NCI-H510A (cell line): Measurements from ENCODE around the gene CYBC1.

Source experiments
- DNase-seq: peaks from one replicate; lab custom pipeline; 2025; lab: John Stamatoyannopoulos, UW

CYBC1 gene

GRCh38 chr17:82447876-82448275 is 2.7 kb downstream of the CYBC1 start:
- no peak for DNase-seq

GRCh38 chr17:82446649-82447048 is 3.9 kb downstream of the CYBC1 start:
- DNase-seq, result no peak

GRCh38 chr17:82446124-82446523 is 4.4 kb downstream of the CYBC1 start:
- DNase-seq, result no peak

- no peak for DNase-seq
Measured at GRCh38 chr17:82445542-82445941, 5.0 kb downstream of the CYBC1 start.

DNA sequence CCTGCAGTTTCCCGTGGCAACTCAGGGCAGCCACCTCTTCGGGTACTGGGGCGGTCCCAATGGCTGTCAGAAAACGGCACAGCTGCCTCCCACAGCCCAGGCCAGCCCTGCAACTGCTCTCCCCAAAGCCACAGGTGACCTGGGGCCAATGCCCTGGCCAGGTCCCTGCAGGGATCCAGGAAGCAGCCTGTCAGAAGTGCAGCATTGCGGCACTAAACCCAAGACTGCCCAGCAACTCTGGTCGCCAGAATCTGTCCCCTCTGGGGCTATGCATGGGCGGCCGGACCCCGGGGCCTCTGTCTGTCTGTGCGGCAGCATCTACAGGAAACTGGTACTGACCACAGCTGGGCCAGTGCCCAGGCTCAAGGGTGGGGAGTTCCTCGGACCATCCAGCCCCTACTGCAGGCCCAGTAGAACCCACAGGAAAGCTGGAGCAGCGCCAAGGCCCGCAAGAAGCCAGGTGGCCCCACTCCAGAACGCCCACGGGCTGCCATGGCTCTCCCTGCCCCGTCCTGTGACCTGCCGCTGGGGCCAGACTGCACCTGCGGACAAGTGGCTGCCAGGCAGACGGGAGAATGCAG is 5.5 kb downstream of the CYBC1 start:
- no peak for DNase-seq

DNA sequence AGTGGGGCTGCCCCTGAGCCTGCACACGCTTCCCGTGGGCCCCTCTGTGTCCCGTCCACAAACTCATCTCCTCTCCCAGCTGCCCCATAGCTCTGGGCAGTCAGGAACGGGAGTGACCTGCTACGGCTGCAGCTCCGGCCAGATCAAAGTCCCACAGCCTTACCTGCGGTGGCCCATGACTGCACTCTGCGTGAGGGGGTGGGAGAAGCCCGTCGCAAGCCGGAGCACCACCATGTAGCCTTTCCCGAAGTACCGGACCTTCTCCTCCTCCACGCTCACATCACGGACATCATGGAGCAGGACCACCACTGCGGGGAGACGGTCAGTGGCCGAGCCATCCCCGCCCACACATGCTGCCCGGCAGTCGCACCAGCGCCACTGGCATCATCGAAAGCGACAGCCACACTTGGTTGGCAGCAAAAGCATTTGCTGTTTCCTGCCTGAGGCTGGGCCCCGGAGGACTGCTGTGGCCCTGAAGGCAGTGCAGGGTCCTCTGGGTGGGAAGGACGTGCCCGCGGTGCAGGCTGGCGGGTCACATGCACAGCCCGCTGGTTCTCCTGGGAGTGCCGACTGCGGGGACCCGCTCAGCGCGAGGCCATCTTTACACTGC is 6.2 kb downstream of the CYBC1 start:
- no peak for DNase-seq

- DNase-seq, result no peak
Measured at GRCh38 chr17:82443465-82444283, 6.9 kb downstream of the CYBC1 start.

GRCh38 chr17:82442643-82443464 is 7.7 kb downstream of the CYBC1 start:
- no peak for DNase-seq

DNA sequence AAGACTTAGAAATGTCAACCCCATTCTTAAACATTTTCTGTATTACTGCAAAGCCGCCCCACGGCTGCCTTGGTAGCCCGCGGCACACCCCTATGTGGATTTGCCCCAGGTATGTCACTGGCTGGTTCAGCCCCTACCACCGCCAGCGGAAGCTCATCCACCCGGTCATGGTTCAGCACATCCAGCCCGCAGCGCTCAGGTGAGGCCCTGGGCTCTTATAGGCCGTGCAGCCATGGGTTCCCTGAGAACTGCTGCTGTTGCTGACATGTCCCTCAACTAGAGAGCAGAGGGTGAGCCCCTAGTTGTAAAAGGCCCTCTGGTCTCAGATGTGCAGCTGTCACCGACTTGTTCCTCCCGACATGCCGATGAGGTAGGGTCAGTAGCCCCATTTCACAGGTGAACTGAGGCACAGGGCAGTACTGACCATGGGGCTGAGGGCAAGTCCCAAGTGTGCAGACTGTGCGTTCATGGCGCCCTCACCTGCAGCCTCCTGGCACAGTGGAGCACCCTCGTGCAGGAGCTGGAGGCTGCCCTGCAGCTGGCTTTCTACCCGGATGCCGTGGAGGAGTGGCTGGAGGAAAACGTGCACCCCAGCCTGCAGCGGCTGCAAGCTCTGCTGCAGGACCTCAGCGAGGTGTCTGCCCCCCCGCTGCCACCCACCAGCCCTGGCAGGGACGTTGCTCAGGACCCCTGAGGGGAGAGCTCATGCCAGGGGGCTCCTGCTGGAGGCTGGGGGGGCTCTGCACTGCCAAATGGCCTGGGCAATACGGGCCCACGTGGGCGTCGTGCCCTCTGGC is 8.7 kb downstream of the CYBC1 start:
- DNase-seq, result no peak

GRCh38 chr17:82440991-82441627 is 9.4 kb downstream of the CYBC1 start:
- DNase-seq, result no peak

GRCh38 chr17:82440469-82440981 is 10.0 kb downstream of the CYBC1 start:
- no peak for DNase-seq

GRCh38 chr17:82439829-82440365 is 10.7 kb downstream of the CYBC1 start:
- DNase-seq, result no peak

DNA sequence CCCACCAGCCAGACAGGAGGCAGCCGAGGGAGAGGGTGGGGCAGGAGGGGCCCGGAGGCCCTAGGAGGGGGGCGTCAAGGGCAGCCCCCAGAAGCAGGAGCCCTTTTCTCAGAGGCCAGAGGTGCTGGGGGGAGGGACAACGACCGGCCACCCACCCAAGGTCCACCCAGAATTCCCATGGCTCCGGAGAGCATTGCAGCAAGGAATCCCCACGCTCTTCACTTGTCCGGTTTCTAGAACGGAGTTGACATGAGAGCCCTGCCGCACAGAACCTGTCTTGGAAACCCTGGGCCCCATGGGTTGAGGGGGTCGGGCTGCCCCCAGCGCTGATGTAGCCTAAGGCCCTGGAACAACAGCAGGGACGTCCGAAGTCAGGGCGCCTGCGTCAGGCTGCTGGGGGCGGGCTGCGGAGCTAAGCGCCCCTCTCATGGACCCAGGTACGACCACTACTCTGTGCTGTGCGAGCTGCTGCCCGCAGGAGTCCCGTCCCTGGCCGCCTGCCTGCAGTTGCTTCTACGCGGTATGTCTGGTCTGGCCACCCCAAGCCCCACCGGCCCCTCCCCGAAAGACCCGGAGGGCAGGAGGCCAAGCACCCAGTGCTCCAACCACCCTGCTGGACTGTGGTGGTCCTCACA is 11.2 kb downstream of the CYBC1 start:
- DNase-seq, result no peak

DNA sequence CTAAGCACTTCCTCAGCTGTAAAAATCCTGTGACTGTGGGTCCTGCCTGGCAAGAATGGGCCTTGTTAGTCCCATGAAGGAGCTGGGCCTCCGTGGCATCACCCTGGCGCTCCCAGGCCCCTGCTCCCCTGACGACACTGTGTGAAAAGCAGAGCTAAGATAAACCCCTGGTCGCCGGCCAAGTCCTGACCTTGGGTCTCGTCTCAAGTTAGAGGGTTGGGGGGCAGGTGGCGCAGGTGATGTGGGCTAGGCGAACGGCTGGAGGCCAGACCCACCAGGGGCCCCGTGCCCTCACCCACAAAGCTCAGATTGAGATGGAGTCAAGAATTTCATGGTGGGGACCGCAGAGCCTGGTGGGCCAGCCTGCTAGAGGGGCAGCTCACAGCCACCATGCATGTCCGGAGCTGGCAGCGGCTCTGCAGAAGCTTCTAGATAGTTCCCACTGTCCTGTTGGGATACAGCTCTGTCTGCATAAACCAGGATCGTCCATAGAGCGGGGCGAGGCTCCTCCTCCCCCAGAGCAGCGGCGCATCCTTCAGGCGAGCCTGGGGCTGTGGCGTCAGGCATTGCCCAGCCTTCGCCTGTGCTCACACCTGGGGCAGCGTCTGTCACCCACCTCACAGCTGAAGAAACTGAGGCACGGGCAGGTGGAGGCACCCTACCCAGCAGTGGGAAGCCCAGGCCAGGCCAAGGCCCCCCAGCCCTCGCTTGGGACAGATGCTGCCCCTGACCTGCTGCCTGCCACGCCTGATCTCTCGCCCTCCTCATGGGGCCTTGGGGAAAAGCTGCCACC is 12.0 kb downstream of the CYBC1 start:
- DNase-seq, result no peak

- DNase-seq, result no peak
Measured at GRCh38 chr17:82437325-82437668, 13.3 kb downstream of the CYBC1 start.

DNA sequence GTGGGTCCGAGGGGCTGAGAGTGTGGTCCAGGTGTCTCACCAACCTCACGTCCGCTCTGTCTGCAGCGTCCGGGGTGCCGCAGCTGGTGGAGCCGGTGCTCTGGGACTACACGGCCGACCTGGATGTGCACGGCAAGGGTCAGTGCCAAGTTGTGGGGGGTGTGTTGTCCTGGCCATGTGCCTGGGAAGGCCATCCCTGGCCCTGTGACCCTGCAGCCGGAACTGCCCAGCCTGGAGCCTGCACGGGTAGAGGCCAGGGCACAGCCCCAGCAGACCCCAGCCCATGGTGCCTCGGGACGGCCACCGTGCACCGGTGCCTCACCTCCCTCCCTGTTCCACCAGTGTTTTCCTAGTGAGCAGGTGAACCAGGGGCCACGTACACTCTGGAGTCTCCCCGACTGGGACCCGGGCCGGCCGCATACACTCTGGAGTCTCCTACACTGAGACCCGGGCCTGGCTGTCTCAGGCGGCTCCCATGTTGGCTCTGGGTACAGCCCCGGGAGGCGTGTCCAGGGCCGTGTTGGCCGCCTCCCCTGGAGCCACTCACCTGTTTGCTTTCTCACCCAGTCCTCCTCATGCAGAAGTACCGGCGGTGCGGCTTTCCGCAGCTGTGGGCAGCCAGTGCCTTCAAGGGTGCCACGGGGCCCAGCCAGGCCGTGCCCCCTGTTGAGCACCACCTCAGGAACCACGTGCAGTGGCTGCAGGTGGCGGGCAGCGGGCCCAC is 13.8 kb downstream of the CYBC1 start:
- no peak for DNase-seq

GRCh38 chr17:82435601-82436583 is 14.7 kb downstream of the CYBC1 start:
- DNase-seq, result no peak

GRCh38 chr17:82435103-82435502 is 15.4 kb downstream of the CYBC1 start:
- no peak for DNase-seq
